ENCODE results near the gene ANK3. TPM values are rescaled to one million over a fixed set of nuclear protein-coding genes. Genes with fewer than 3 reads are reported as not detected.

Gene ANK3
- total RNA-seq, 2 experiments from 2014 or later = 24.0 to 25.2 TPM

DNA sequence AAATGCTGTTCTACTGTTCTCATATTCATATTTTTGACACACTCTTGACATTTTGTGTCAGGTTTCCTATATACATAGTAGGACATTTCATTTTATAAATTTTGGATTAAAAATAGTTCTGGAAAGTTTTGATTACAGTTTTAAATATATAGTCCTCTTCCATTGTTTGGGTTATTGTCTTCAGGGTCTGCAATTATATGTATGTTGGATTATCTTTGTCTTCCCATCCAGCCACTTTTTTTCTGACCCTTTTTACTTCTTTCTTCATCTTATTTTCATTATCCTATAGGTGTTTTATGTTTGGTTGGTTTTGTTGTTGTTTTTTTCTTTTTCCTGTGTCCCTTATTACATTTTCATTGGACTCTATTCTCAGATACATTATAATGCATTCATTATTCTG, 412.2 kb downstream of the ANK3 start:
- Mint-ChIP-seq H3K27ac (no peak overlapping the region), H3K36me3 (ENCODE audit: low read depth) (no peaks in the 10 kb centered on the region), H3K4me1 (no peaks in the 10 kb centered on the region), H3K4me3 (no peak overlapping the region), H3K27me3 (peaks cover 2% of the 10 kb centered on the region), H3K9me3 (ENCODE audit: low read depth) (peaks cover 8% of the 10 kb centered on the region)
- ATAC-seq = no peak
- POLR2A ChIA-PET = no interaction called here
- intact Hi-C loops (cut with DNase I, micrococcal nuclease) = no loop called here
- no peak for DNase-seq
- CTCF ChIA-PET = no interaction called here

DNA sequence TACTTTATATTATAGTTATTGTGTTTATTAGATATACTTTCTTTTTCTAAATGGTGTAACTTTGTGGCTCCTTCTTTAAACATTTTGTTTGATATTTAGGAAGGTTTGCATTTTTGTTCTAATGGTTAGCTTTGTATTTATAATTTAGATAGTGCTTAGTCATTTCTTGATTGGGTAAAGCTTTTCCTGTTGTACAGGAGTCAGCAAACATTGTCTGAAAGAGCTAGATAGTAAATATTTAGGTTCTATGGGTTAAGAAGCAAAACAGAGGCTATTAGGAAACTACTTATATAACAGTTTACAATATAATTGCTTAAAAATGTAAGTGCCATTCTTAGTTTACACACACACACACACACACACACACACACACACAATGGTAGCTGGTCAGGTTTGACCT, 412.8 kb downstream of the ANK3 start:
- Mint-ChIP-seq H3K4me3 (no peak overlapping the region), H3K9me3 (ENCODE audit: low read depth) (peaks cover 8% of the 10 kb centered on the region), H3K27me3 (peaks cover 2% of the 10 kb centered on the region), H3K36me3 (ENCODE audit: low read depth) (no peaks in the 10 kb centered on the region), H3K4me1 (no peaks in the 10 kb centered on the region), H3K27ac (no peak overlapping the region)
- ATAC-seq (no peak), DNase-seq (no peak)
- ChIA-PET CTCF (interaction anchor here (1.0 kb wide), 1 partner anchor 9 kb away, joined by 3 read pairs; no protein-coding TSS in a partner anchor), POLR2A (no interaction called here)
- intact Hi-C loops (cut with DNase I, micrococcal nuclease) = no loop called here
